OCI-LY1 (cell line): ENCODE data around the gene PGAM2.

ENCODE experiments used
- CTCF ChIP-seq: fragments of 200-600 bp; sonication (generic), shearing (Covaris generic); IDR thresholded peaks from 2 replicates; pipeline ENCODE4 v1.5.1; 2017; ENCODE audit warnings: mild to moderate bottlenecking, antibody characterized with exemption, low read length, moderate library complexity, mixed read lengths
- EZH2 ChIP-seq: fragments of 200-600 bp; sonication (generic), shearing (Covaris generic); IDR thresholded peaks from 2 replicates; pipeline ENCODE4 v1.8.0; 2017; ENCODE audit warnings: borderline replicate concordance, mixed run types, mild to moderate bottlenecking, antibody characterized with exemption, low read length, moderate library complexity, mixed read lengths

GRCh38 chr7:44079331-44080021 is 14.1 kb upstream of the PGAM2 start:
- TF ChIP-seq CTCF (no peak), EZH2 (no peak)
